GM18861 (cell line): ENCODE results near the gene STK33.

Source experiments
- ATAC-seq: cut with Tn5 transposase; IDR thresholded peaks from one replicate; pipeline ENCODE4 v1.9.1; 2021; ENCODE audit not compliant: unreplicated experiment

The STK33 gene

GRCh38 chr11:8442301-8442700 lies 151.7 kb downstream of the STK33 start:
- ATAC-seq = no peak

GRCh38 chr11:8440649-8441048 lies 153.4 kb downstream of the STK33 start:
- no peak for ATAC-seq

DNA sequence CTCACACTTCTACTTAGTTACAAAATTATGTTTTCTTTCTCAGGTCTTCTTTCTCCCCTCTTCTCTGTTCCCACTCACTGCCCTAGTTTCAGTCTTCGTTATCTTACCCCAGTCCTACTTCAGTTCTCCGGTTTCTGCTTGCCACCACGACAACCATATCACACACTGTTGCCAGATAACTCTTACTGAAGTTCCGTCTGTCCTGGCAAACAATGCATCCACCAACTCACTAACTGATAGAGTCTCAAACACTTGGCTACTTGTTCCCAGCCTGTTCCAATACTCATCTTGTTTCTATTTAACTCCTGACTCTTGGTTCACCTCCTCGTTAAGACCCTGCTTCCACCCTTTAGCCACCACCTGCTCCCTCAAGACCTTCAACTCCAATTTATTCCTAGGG lies 164.5 kb downstream of the STK33 start:
- ATAC-seq = no peak

GRCh38 chr11:8426076-8426475 lies 168.0 kb downstream of the STK33 start:
- ATAC-seq = no peak

- ATAC-seq = no peak
Measured at GRCh38 chr11:8415195-8415594, 178.8 kb downstream of the STK33 start.

- ATAC-seq = no peak
Measured at GRCh38 chr11:8408151-8408941, 185.7 kb downstream of the STK33 start.

- no peak for ATAC-seq
Measured at GRCh38 chr11:8403310-8403709, 190.7 kb downstream of the STK33 start.

- no peak for ATAC-seq
Measured at GRCh38 chr11:8392886-8393285, 201.1 kb downstream of the STK33 start.

- no peak for ATAC-seq
Measured at GRCh38 chr11:8392166-8392565, 201.9 kb downstream of the STK33 start.

DNA sequence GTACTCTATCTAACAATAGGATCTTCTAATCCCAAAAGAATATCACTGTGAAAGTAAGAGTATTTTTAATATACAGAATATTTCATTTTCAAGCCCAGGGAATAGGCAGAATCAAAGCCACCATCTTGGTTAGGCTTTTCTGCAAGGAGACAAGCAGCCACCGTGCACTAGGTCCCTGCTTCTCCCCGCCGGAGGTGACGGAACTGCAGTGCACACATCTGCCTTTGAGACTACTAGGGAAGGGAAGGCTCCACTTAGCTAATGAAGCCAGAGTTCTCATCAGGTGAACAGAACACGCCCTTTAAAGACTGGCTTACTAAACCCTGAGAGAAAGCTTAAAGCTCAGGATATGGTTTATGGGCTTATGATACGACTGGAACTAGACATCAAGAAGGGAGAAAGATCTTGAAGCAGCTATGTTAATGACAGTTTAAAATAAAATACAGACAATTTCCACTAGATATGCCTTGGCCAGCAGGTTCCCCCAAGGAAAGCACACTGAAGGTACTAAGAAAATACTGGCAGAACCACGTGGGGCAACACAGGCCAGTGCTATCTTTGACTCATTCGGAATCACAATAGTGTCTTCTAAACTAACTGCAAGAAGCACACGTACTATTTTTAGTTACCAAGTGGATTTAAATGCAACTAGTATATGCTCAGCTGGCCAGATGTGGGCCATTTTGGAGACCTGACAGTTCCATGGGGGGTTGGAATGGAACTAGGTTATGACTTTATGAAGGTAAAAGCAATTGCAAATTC lies 203.0 kb downstream of the STK33 start:
- ATAC-seq = no peak

- no peak for ATAC-seq
Measured at GRCh38 chr11:8389029-8389996, 204.7 kb downstream of the STK33 start.

DNA sequence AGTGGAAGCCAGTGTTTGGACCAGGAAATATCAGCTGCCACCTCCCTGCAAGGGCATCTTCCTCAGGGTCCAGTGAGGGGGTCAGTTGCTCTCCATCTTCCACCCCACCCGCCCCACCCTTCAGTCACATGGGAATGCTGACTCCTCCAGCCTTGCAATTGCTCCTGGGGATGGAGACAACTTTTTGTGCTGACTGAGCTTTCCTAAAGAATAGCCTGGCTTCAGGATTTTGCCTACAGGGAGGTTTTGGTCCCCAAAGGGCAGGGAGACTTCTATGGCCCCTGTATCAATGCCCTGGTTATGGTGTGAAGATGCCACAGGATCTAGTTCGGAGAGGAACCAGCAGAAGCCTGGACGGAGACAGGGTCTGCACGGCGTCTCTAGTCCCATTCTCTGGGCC lies 206.3 kb downstream of the STK33 start:
- ATAC-seq = no peak

GRCh38 chr11:8387141-8387540 lies 206.9 kb downstream of the STK33 start:
- no peak for ATAC-seq

- ATAC-seq = peak; percentile 82
Measured at GRCh38 chr11:8386134-8386864, 207.7 kb downstream of the STK33 start.

DNA sequence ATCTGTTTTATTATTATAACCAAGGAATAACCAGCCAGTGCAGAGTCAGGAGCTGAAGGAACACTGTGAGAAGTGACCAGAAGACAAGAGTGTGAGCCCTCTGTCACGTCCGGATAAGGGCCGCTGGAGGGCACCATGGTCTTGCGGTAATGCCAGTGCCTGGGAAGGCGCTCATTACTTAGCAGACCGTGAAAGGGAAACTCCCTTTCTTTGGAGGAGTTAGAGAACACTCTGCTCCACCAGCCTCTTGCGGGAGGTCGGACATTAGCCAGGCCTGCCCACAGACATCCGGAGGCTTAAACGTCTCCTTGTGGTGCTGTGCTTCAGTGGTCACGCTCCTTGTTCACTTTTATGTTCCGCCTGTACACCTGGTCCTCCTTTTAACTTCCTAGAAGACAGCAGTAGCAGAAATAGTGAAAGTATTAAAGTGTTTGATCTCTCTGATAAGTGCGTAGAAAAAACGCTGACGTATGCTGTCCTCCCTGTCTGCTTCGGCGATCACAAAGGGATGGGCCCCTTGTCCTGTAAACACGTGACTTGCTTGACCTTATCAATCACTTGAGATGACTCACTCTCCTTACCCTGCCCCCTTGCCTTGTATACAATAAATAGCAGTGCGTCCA lies 209.7 kb downstream of the STK33 start:
- no peak for ATAC-seq

DNA sequence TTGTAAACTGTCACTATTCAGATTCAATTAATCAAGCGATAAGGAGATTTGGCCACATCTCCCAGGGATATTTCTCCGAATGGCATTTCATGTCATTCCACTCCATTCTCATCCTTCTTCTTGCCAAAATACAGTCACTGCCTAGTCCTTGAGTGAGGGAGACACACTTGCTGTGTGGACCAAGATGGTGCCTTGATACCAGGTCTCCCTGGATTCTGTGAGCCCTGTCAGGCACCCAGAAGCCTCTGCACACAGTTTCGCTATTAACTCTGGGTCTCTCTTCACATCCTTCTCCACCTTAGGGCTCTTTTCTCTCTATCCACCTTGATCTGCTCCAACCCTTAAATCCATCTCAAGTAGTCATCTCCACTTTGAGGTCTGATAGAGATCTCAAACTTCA lies 210.4 kb downstream of the STK33 start:
- no peak for ATAC-seq

- ATAC-seq = no peak
Measured at GRCh38 chr11:8383227-8383626, 210.8 kb downstream of the STK33 start.

GRCh38 chr11:8382436-8383053 lies 211.5 kb downstream of the STK33 start:
- ATAC-seq = no peak

DNA sequence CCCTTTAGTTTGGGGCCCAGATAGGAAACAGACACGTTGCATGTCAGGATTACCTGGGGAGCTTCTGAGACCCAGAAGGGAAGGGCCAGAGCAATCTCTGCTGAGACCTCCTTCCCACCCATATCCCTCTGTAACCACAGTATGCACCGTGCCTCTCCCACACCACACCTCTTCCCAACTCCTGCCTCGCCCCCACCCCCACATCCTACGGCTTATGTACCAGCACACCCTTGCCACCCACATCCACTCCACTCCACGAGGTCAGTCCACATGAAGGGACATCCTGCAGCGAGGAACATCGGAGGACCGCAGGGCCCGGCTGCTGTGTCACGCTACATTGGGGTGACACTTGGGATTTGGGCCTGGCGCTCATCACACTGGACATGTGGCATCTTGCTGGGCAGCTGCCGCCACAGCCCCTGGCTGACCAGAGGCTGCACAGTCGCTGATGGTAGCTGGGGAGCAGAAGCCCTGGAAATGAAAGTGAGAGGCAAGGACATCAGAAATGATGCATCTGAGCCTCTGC lies 212.1 kb downstream of the STK33 start:
- ATAC-seq = no peak
